NB4 (cell line): ENCODE results near the gene IL11.

Experiments
- MYC ChIP-seq: IDR thresholded peaks from 2 replicates; pipeline ENCODE4 v1.6.1; 2011; ENCODE audit warnings: low read depth, low read length
- TF ChIP-seq, protein P1 (sequence below): IDR thresholded peaks from one replicate; pipeline ENCODE4 v1.5.1; 2012; ENCODE audit warnings: low read depth, low read length

DNA sequence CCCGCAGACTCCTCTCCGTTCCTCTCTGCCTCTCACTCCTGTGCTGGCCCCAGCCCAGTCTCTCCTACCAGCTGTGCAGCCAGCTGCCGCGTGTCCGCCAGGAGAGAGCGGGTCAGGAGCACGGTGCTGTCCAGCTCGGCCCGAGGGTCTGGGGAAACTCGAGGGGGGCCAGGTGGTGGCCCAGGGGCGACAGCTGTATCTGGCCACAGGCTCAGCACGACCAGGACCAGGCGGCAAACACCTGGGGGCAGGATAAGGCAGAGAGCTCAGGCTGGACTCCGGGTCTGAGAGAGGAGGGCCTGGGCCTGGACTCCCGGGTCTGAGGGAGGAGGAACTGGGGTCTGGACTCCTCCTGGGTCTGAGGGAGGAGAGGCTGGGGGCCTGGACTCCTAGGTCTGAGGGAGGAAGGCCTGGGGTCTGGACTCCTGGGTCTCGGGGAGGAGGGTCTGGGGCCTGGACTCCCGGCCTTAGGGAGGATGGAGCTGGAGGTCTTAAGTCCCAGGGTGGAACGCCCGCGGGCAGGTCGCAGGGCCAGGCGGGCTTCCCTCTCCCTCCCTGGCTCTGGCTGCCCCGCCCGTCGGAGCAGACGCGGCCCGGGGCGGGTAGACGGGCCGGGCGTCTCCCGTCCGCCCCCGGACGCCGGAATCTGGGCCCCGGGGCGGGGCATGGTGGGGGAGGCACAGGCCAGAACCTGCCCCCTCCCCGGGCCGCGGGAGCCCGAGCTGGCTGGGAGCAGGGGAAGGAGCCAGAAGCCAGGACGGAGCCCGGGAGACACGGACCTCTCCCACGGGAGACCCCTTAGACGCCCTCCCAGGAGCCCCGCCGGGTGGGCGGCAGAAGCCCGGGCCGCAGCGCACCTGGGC, 1.3 kb downstream of the IL11 start:
- TF ChIP-seq, protein P1, sequence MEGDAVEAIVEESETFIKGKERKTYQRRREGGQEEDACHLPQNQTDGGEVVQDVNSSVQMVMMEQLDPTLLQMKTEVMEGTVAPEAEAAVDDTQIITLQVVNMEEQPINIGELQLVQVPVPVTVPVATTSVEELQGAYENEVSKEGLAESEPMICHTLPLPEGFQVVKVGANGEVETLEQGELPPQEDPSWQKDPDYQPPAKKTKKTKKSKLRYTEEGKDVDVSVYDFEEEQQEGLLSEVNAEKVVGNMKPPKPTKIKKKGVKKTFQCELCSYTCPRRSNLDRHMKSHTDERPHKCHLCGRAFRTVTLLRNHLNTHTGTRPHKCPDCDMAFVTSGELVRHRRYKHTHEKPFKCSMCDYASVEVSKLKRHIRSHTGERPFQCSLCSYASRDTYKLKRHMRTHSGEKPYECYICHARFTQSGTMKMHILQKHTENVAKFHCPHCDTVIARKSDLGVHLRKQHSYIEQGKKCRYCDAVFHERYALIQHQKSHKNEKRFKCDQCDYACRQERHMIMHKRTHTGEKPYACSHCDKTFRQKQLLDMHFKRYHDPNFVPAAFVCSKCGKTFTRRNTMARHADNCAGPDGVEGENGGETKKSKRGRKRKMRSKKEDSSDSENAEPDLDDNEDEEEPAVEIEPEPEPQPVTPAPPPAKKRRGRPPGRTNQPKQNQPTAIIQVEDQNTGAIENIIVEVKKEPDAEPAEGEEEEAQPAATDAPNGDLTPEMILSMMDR = no peak
- no peak for TF ChIP-seq MYC
